ENCODE data around the gene MAGEA9B.
"Not testable (repeated sequence)": the region's sequence is repeated elsewhere in the genome, so short reads cannot be mapped to it uniquely, and the experiment has no call there.

Gene MAGEA9B

DNA sequence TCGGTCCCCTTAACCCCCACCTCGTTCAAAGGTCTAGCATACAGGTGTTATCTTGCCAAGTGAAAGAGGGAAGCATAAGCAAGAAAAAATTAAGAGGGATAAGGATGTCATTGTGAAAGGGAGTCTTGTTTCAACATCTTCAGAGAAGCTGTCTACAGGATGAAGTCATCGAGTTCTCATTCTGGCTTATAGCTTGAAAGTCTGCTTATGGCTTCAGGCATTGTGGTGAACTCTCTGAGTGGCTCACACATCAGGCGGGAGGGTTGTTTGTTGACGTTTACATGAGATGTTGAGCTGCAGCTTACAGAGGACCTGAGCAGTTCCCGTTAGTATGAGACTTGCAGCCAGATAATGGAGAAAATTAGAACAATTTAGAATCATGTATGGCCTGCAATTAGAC lies 16.6 kb downstream of the MAGEA9B start:
- DNase-seq, result no peak

- DNase-seq, result no peak
Measured at GRCh38 chrX:149569770-149570169, 17.5 kb downstream of the MAGEA9B start.

GRCh38 chrX:149568701-149569296 lies 18.5 kb downstream of the MAGEA9B start:
- DNase-seq, result no peak

- DNase-seq, result no peak
Measured at GRCh38 chrX:149567621-149568417, 19.4 kb downstream of the MAGEA9B start.

DNA sequence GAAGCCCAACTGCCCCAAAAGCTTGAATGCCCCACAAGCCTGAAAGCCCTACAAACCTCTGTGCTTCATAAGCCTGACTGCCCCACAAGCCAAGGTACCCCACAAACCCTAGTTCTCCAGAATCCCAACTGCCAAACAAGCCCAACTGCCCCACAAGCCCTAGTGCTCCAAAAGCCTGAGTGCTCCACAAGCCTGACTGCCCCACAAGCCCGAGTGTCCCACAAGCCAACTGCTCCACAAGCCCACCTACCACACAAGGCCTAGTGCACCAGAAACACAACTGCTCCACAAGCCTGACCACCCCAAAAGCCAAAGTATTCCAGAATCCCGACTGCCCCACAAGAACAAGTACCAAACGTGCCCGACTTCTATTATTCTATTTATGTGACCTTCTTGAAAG lies 23.9 kb downstream of the MAGEA9B start:
- no peak for DNase-seq

DNA sequence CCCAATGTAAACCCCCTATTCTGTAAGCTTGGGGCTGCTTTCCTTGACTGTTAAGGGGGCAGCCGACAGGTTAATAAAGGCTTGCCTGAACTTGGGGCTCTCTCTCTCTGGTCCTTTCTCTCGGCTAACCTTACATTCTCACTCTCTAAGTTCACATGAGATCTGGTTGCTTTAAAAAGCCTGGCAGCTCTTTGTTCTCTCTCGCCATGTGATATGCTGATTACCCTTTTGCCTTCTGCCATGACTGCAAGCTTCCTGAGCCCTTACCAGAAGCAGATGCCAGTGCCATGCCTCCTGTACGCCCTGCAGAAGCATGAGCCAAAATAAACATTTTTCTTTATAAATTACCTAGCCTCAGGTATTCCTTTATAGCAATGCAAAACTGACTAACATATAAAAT lies 32.0 kb downstream of the MAGEA9B start:
- DNase-seq, result not testable (repeated sequence)

- not testable (repeated sequence) for DNase-seq
Measured at GRCh38 chrX:149551939-149552248, 35.4 kb downstream of the MAGEA9B start.

DNA sequence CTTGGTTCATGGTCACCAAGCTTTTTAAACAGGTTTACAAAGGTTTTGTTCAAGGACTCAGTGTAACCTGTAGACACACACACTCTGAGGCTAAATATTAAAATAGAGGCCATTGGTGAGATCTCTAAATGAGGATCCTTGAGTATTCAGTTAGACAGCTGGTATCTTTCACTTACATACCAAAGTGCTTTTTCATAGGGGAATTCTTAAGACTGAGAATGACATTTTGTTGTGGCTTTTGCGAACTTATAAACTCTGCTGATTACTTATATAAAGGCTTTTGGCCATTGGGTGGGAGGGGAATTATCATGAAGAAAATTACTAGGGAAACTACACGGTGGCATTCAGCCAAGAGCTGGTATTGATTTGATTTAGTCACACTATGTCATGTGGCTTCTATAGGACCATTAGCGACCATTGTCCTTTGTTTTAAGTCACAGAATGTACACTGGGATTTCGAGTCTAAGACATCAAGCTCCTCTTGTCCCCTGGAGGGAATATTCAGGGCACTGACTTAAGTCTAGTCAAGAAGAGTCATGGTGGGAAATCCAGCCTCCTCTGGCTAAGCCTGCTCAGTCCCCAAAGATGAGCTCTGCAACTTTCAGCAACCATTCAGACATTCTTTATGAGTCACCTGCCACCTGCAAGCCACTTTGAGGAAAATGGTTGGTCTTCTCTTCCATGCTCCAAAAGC lies 35.9 kb downstream of the MAGEA9B start:
- DNase-seq, result not testable (repeated sequence)

DNA sequence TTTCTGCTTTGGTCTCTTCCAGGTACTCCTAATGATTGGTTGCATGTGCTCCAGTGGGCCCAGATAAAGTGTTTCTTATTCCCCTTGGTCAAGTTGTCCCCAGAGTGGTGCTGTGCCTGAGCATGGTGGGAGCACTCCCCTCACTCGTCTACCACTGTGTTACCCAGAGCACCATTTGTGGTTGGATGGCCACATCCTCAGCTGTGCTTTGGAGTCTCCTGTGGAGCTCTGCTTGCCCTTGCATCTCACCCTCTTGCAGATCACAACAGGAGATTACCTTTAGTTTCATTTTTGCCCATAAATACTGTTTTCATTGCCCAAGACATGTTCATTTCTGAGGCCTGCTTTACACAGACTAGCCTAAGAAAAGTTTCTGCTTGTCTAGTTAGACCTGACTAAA lies 36.8 kb downstream of the MAGEA9B start:
- DNase-seq, result not testable (repeated sequence)

DNA sequence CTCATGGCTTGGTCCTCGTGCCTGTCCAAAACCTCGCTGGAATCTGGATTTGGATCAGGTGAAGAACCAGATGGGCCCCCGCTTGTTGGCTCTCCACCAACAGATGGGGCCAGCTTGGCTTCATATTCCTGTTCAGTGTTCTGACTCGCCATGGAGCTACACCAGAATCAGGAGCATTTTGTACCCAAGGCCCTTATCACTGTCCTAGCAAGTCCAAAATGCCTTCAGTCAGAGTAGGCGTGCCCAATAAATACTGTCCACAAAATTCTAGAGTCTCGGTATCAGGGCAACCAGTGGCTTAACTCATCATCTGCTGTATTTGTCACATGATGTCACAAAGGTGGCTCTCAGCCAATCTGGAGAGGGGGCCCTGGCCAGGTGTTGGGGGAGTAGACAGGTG lies 37.6 kb downstream of the MAGEA9B start, which contains the start of gene HSFX3:
Gene HSFX3 (minus strand): TSS at position 224 of the 400 bp plus-strand sequence. CDS start 72 bp downstream, at position 152.
- DNase-seq, result not testable (repeated sequence)

DNA sequence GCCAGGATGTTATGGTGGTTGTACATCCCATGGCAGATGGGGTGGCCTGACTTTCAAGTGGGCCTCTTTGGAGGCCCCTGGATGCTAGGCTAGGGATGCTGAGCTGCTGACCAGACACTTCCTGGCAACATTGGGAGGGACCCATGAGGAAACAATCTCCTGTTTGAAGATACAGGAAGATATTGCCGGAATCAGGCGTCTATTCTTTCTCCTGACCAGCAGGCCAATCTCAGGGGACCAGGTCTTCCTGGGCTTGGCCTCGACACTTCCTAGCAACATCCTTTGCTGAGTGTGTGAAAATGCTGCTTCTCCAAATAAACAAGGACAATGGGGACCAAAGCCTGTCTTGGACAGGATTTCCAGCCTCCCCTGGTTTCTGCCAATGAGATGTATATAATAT lies 39.5 kb downstream of the MAGEA9B start:
- DNase-seq, result not testable (repeated sequence)

GRCh38 chrX:149546962-149547361 lies 40.3 kb downstream of the MAGEA9B start:
- DNase-seq, result not testable (repeated sequence)

DNA sequence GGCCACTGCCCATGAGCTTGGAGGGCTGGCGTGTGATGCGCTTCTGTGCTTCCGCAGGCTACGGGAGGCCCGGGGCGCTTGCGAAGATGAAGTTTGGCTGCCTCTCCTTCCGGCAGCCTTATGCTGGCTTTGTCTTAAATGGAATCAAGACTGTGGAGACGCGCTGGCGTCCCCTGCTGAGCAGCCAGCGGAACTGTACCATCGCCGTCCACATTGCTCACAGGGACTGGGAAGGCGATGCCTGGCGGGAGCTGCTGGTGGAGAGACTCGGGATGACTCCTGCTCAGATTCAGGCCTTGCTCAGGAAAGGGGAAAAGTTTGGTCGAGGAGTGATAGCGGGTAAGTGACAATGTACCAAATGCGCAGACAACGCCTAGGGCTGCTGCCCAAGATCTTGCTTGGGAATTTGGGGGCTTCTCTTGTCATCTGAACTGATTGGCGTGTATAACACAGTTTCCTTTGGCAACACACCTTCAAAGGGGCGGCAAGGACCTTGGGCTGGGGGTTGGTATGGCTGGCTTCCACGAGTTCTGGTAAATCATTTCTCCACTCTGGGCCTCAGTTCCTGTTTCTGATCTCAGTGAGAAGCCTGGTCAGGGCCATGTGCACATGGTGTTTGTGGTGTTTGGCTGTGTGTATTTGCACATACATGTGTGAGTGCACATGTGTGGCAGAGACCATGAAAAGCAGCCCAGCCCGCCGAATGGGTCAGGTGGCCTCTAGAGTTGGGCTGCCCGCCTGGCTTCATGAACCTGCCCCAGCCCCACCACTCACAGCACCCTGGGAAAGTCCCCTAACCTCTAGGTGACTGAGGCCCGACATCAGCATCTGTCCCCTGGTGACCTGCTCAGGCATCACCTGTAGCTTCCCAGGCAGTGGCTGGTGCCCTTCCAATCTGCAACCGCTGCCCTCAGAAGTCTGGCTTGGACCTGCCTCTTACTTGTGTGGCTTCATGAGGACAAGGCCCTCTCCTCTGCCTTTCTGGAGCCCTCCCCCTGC lies 41.4 kb downstream of the MAGEA9B start:
- DNase-seq, result not testable (repeated sequence)

DNA sequence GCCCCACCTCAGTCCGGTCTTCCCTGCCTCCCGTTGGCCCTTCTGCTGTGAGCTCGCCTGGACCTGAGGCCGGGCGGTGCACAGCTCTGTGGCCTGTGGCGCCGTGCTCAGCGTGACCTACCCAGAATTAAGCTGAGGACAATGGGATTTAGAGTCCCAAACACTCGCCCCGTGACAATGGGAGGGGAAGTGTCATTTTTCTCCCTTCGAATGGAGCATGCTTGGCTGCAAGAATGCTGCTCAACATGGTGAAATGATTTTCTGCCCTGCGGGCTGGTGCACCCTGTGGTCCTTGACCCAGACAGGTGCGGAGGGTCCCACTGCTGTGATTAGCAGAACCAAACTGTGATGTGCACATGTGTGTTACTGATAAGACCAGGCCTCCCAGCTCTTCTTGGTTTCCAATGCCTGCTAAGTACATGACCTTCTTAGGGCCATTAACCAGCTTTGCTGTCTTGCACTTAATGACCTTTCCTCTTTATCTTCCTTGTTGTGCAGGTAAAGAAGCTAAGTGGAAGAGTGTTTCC lies 45.7 kb downstream of the MAGEA9B start:
- DNase-seq, result no peak

DNA sequence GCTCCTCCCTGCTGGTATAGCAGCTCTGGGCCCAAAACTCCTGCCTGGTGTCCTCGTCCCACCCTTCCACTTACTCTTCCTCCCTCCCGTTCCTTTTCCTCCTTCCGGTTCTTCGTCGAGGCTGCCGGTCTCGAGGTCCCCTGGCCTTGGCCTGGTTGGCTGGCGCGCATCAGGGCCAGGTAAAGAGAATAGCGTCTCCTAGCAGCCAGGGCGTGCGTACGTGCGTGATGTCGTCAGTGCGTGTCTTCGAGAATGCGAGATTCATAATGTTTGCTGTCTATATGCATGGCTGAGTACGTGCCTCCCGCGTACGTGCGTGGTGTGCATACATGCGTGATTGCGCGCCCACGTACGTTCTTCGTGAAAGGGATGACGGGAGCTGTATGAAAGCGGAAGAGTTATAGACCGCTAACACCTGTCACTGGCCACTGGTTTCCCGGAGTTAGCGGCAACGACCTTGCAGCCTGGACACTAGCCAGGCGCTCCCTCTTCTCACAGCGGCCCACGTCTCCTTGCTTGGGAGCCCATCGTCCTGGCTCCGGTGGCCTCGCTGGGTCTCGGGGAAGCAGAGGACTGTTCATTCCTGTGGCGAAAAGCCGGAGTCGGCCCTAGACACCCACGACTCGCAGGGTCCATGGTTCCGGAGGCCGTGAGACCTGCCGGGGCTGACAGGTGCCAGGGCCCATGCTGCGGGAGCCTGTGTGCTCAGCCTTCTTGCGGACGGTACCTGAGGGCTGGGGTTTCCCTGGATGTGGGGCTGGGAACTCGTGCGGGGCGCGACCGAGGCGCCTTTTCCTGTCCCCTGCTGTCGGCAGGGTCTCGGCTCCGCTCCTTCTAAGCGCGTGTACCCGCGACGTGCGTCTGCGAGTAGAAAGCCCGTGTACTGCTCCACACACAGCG lies 46.4 kb downstream of the MAGEA9B start, which contains the start of gene EOLA1:
Gene EOLA1 (plus strand): TSS at position 392 of the 900 bp plus-strand sequence. CDS start 4,619 bp downstream, outside the sequence.
- peak; percentile 89 for DNase-seq

DNA sequence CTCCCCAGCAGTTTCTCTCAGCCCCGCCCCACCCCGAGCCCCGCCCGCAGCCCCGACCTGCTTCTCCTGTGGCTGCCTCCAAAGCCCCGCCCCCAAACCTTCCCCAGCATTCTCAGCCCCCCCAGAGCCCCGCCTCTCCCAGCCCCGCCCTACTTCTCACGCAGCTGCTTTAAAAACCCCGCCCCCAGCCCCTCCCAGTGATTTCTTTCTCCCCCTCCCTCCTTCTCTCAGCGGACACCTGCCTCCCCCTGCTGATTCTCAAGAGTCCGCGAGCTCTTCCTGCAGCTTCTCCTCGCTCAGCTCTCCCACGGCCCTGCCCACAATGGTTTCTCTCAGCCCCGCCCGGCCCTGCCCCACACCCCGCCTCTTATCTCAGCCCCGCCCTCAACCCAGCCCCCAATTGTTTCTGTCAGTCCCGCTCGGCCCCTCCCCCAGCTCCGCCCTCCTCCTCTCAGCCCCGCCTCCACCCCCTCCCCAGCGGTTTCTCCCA lies 47.1 kb downstream of the MAGEA9B start:
- peak; percentile 91 for DNase-seq

DNA sequence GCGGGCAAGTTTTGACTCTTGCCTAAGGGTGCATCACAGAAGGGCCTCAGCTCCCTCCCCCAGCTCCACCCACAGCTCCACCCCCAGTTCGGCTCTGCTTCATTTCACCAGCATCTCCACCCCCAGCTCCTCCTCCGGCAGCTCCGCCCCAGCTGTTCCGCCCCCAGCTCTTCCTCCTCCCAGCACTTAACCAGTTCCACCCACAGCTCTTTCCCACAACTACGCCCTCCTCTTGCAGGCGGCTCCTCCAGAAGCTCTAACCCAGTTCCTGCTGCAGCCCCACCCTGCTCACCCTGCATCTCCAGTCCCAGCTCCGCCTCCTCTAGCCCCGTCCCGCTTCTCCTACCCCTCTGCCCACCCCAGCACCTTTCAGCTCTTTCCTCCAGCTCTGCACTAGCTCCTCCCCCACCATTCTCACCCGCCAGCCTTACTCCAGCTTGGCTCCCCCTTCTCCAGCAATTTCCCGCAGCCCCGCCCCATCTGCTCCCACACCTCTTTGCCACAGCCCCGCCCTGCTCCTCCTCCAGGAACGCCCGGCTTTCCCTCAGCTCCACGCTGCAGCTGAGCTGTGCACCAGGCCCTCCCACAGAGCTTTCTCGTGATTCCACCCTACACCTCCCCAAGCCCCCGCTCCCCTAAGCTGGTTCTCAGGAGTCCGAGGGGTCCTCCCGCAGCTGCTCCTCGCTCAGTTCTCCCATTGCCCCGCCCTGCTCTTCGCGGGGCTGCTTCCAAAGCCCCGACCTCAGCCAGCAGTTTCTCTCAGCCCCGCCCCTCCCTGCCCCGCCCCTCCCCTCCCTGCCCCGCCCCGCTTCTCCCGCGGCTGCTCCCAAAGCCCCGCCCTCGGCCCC lies 47.8 kb downstream of the MAGEA9B start:
- DNase-seq, result peak; percentile 86

GRCh38 chrX:149537474-149537873 lies 49.8 kb downstream of the MAGEA9B start:
- not testable (repeated sequence) for DNase-seq

DNA sequence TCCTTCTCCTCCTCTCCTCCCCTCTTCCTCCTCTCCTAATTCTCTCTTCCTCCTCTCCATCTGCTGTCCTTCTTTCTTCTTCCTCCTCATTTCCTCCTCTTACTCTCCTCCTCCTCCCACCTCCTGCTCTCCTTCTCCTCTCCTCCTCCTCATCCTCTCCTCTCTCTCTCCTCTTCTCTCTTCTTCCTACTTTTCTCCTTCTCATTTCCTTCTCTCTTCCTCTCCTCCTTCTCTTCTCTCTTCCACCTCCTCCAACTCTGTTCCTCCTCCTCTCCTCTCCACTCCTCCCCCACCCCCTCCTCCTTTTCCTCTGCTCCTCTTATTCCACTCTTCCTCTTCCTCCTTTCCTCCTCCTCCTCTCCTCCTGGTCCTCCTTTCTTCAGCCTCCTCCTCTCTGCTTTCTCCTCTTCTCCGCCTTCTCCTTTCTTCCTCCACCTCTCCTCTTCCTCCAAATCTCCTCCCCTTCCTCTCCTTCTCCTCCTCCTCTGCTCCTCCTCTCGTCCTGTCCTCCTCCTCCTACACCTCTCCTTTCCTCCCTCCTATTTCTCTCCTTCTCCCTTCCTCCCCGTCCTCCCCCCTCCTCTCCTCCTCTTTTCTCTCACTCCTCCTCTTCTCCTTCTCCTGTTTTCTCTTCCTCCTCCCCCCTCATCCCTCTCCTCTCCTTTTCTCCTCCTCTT lies 52.2 kb downstream of the MAGEA9B start:
- not testable (repeated sequence) for DNase-seq
